NCI-H1092 (cell line): Measurements from ENCODE around the gene NOL4L.
A peak's percentile ranks its signal among the peaks of the same experiment; 100 is the strongest.

ENCODE experiments used
- DNase-seq: peaks from one replicate; lab custom pipeline; 2025; lab: John Stamatoyannopoulos, UW

The NOL4L gene

DNA sequence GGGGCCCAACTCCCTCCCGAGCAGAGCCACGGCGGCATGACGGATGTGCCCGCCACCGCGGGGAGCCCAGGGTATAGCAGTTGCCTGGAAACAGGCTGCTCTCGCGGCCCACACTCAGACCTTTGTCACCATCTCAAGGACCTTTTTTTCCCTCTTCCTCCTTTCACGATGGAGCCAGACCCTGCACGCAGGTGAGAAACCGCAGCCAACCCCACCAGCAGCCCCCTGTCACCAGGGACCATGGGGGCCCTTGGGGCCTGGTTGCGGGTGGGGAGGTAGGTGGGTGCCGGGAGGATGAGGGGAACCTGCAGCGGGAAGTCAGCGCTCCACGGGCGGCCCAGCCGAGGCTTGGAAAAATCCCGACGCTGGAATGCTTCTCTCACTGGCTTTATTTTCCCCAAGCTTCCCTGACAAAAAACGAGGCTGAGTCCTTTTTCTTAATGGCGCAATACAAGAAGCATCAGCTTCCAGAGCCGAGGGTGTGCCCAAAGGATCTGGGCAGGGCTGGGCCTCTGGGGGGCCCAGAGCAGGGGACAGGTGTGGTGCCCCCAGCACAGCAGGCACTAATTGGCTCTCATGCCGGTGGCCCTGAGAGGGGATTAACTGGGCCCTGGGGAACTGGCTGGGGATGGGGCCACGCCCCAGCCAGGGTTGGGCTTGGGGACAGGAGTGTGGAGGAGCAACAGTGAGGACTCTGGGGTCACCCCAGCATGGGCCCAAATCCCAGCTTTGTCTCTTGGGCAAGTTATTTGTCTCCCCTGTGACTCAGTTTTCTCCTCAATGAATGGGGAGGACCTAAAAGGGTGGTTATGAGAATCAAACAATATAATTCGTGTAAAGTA is 23.9 kb downstream of the NOL4L start:
- DNase-seq, result peak; percentile 56

GRCh38 chr20:32560482-32560988 is 24.6 kb downstream of the NOL4L start:
- DNase-seq, result no peak

DNA sequence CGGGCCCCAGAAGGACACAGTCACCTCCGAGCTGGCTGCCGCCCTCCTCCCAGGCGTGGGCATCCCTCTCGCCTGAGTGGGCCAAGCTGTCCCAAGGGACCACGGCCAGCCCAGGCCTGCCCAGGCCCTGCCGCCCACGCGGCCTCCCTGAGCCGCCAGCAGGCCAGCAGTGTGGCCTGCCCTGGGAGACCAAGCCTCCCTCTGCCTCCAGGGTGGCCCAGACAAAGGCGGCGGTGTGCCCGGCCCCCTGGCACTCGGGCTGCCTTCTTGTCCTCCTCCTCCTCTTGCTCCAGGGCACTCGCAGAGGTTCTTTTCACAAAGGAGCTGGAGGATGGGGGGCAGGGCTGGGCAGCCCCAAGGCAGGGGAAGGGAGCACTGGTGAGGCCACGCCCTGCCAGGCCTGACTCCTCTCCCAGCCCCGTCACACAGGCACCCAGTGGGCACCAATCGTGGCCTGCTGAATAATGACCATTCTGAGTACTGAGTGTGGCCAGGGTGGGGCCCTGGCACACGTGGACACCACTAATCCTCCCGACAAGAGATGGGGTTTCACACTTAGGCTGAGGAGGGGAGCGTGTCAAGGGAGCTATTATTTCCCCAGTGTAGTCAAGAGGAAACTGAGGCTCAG is 25.3 kb downstream of the NOL4L start:
- no peak for DNase-seq

- DNase-seq, result no peak
Observed at GRCh38 chr20:32559205-32559752, 25.9 kb downstream of the NOL4L start.

- no peak for DNase-seq
Observed at GRCh38 chr20:32558526-32558925, 26.6 kb downstream of the NOL4L start.

DNA sequence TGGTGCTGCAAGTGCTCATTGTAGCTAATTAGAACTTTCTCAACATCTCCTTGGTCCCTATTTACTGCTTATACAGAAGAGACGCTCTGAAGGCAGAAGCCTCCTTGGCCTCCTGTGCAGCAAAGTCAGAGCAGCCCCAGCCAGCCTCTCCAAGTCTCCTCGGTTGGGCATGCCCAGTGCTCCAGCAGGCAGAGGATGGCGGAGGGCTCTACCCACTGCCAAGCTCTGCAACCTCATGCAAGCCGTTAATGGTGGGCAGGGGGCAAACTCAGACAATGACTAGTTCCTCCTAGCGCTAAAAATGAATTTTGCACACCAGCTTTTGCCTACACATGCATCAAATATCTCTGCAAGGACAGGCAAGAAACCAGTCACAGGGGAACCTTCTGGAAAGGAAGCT is 27.8 kb downstream of the NOL4L start:
- DNase-seq, result no peak

DNA sequence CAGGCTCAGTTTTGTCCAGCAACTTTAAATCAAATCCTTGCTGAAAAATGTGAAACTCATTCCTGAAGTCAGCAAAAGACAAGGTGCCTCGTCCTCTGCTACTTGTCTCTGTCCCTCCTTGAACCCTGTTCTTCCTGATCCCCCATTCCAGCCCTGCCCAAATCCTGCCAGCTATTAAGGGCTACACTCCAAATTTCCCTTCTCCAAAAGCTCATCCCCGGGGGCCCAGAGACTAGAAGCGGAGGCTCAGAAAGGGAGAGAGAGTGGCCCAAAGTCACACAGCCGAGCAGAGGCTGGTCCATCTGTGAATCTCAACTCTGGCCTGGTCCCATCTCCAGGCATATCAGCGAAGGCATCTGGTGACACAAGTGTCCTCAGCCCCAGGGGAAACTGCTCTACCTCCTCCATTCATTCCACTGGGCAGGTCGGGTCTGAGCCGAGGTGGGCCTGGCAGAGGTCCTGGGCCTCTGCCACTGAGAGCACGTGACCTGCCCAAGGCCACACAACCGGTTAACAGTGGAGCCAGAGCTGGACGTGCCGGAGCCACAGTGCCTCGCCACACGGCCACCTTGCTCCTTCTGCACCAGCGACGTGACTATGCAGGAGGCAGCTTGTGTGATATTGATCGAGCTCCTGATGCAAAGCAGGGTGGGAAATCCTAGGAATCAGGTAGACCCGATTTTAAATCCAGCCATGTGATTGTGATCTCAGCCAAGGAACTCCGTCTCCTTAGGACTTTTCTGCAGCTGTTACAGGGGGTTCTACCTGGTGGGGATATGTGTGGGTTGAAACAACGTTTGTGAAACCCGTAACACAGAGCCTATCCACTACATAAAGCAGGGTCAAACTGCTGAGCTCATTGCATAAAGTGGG is 28.6 kb downstream of the NOL4L start:
- DNase-seq, result no peak

DNA sequence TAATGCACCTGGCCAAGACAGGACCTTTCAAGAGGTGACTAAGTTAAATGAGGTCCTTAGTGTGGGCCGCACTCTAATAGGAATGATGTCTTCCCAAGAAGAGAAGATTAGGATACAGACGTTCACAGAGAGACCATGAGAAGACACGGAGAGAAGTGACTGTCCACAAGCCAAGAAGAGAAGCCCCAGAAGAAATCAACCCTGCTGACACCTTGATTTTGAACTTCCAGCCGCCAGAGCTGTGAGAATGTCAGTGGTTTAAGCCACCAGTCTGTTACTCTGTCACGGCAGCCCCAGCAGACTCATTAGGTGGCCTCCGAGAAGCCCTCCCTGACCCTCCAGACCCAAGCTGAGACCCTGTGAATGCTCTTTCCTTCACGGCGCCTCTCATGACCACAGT is 29.5 kb downstream of the NOL4L start:
- DNase-seq, result no peak

GRCh38 chr20:32554965-32555289 is 30.2 kb downstream of the NOL4L start:
- no peak for DNase-seq

DNA sequence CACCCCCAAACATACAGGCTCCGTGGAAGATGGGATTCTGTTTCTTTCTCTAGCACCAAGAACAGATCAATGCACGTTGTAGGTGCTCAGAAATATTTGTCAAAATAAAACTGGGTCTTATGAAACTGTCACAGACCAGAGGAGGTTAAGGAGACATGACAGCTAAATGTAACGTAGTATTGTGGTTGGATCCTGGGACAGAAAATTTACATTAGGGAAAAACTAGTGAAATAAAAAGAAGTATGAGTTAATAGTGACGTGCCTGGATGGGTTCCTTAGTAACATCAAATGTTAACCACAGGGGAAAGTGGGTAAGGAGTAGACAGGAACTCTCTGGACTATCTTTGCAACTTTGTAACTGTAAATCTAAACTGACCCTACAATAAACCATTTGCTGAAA is 31.5 kb downstream of the NOL4L start:
- DNase-seq, result no peak

DNA sequence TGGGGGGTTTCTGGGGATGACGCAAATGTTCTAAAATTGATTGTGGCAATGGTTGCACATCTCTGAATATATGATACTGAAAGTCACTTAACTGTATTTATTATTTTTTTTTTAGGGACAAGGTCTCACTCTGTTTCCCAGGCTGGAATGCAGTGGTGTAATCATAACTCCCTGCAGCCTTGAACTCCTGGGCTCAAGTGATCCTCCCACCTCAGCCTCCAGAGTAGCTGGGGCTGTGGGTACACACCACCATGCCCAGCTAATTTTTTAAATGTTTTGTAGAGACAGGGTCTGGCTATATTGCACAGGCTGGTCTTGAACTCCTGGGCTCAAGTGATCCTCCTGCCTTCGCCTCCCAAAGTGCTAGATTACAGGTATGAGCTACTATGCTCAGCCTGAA is 33.4 kb downstream of the NOL4L start:
- DNase-seq, result no peak

- no peak for DNase-seq
Observed at GRCh38 chr20:32549842-32550241, 35.3 kb downstream of the NOL4L start.

GRCh38 chr20:32547753-32548034 is 37.4 kb downstream of the NOL4L start:
- DNase-seq, result no peak

DNA sequence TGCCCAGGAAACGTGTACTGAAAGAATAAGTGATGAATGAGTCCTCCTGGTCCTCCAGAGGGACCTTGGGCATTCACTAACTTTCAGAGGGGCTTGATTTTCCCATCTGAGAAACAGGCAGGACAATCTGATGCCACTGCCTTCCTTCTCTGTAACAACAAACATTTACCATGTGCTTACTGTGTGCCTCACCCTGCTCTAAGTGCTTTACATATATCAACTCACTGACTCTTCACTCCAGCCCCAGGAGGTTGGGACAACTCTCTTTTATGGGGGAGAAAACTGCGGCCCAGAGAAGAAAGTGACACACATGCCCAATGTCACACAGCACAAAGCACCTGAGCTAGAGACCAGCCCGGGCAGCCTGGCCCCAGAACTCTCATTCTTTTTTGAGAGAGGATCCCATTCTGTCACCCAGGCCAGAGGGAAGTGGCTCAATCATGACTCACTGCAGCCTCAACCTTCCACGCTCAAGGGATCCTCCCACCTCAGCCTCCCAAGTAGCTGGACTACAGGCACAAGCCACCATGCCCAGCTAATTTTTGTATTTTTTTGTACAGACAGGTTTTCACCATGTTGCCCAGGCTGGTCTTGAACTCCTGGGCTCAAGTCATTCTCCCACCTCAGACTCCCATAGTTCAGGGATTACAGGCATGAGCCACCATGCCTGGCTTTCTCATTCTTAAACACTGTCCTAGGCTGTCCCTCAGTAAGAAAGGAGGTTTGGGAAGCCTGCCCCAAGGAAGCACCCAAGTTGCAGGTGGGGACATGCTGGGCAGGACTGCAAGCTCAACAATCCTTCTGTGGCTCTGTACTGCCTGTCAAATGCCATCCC is 38.0 kb downstream of the NOL4L start:
- no peak for DNase-seq

DNA sequence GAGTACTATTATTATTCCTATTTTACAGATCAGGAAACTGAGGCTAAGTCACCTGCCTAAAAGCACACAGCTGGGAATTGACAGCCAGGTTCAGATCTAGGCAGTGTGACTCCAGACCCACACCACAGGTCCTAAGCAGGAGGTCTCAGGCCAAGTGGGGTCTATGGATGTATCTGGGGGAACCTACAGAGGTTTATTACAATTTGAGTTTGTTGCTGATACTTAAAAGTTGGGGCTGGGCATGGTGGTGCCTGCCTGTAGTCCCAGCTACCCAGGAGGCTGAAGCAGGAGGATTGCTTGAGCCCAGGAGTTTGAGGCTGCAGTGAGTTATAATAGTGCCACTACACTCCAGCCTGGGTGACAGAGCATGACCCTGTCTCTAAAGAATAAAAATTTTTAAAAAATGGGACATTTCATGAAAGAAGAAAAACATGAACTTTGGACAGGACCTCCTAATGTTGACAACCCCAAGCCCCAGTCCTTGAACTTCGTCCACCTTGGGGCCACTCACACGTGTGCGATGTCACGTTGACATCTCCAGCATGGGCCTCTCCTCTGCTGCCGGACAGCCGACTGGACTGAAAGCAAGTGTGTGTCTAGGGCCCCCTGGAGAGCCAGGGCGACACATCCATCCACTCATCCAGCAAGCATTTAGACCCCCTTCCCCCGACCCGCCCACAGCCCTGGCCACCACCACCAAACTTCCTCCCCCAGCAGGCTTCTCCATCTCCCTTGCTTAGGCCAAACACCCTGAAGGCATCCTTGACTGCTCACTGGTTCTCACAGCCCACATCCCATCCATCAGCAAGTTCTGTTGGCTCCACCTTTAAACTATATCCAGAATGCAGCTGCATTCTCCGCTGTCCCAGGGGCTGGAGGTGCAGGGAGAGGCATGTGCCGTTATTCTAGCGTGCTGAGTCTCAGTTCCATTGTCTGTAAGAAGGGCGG is 40.0 kb downstream of the NOL4L start:
- DNase-seq, result no peak

DNA sequence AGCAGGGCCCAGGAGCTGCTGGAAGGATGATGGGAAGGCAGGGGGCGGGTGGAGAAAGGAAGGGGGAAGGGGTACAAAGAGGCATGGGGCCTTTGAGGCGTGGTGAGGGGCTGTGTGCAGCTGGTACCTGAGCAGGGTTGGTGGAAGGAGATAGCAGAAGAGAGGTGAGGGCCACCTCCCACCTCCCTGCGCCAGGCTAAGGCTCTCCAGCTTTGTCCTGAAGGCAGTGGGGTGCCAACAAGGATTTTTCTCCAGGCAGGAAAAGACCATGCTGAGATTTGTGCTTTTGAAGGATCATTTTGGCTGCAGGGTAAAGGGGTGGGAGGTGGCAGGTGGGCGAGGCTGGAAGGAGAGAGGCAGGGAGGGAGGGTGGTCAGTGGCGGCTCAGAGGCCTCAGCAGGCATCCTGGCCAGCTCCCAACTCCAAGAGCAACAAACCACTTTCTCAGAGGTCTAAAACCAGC is 40.8 kb downstream of the NOL4L start:
- DNase-seq, result no peak

- no peak for DNase-seq
Observed at GRCh38 chr20:32543570-32544259, 41.4 kb downstream of the NOL4L start.

DNA sequence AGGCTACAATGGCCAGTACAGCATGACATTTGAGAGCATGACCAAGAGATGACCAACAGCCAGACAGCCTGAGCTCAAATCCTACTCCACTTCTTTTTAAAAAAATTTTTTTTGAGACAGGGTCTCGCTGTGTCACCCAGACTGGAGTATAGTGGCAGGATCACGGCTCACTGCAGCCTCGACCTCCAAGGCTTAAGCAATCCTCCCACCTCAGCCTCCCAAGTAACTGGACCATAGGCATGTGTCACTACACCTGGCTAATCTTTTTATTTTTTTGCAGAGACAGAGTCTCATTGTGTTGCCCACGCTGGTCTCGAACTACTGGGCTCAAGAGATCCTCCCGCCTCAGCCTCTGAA is 42.9 kb downstream of the NOL4L start:
- DNase-seq, result no peak

- no peak for DNase-seq
Observed at GRCh38 chr20:32541323-32542258, 43.5 kb downstream of the NOL4L start.
